Mesothelial cell of epicardium (in vitro differentiated cells): Measurements from ENCODE around the gene FLAD1. TPM values are rescaled to one million over a fixed set of nuclear protein-coding genes. Genes with fewer than 3 reads are reported as not detected.

Experiments
- DNase-seq, 2 experiments: peaks; one replicate each; pipeline ENCODE4 v3.0.0; 2021; ENCODE audit warnings: low spot score in 2 of 2; ENCODE audit not compliant: unreplicated experiment in 2 of 2
- H3K27ac Mint-ChIP-seq: 2 replicates; pipeline ENCODE4 v1.8.0; 2021; ENCODE audit warnings: mixed read lengths
- H3K27me3 Mint-ChIP-seq: 2 replicates; pipeline ENCODE4 v1.8.0; 2021; ENCODE audit warnings: low read depth, mixed read lengths
- H3K36me3 Mint-ChIP-seq: 2 replicates; pipeline ENCODE4 v1.8.0; 2021; ENCODE audit warnings: mixed read lengths
- H3K4me1 Mint-ChIP-seq: 2 replicates; pipeline ENCODE4 v1.8.0; 2021; ENCODE audit warnings: mixed read lengths
- H3K4me3 Mint-ChIP-seq: 2 replicates; pipeline ENCODE4 v1.8.0; 2021; ENCODE audit warnings: mild to moderate bottlenecking, moderate library complexity, mixed read lengths
- H3K9me3 Mint-ChIP-seq: 2 replicates; pipeline ENCODE4 v1.8.0; 2021; ENCODE audit warnings: mixed read lengths
- CTCF ChIP-seq: fragments of 200-600 bp; sonication (generic); IDR thresholded peaks from one replicate; pipeline ENCODE4 v1.5.0; 2021; ENCODE audit warnings: antibody characterized with exemption; ENCODE audit not compliant: unreplicated experiment
- total RNA-seq: library from RNA; stranded (reverse); gene quantifications from 3 replicates; pipeline ENCODE4 v1.2.1, GENCODE V29; 2021

The FLAD1 gene
- total RNA-seq, 1 donor from 2014 or later: 48.3 TPM

GRCh38 chr1:155019377-155020245 lies 36.5 kb downstream of the FLAD1 start:
- Mint-ChIP-seq H3K27ac (peak overlapping the region; percentile 17), H3K27me3 (no peaks in the 10 kb centered on the region)

GRCh38 chr1:155022136-155022926 lies 39.2 kb downstream of the FLAD1 start:
- Mint-ChIP-seq H3K4me3 (no peak overlapping the region), H3K4me1 (peaks cover 14% of the 10 kb centered on the region), H3K27ac (no peak overlapping the region), H3K9me3 (no peaks in the 10 kb centered on the region), H3K27me3 (no peaks in the 10 kb centered on the region), H3K36me3 (no peaks in the 10 kb centered on the region)
- TF ChIP-seq CTCF: no peak
- DNase-seq: no peak

More at GRCh38 chr1:155019377-155020245, 36.5 kb downstream of the FLAD1 start:
- peaks cover 14% of the 10 kb centered on the region for H3K4me1 Mint-ChIP-seq
- H3K36me3 Mint-ChIP-seq: no peaks in the 10 kb centered on the region
- no peak for DNase-seq
- no peak overlapping the region for H3K4me3 Mint-ChIP-seq
- TF ChIP-seq CTCF: no peak
- no peaks in the 10 kb centered on the region for H3K9me3 Mint-ChIP-seq

- Mint-ChIP-seq H3K27ac (no peak overlapping the region), H3K4me1 (peaks cover 13% of the 10 kb centered on the region), H3K27me3 (no peaks in the 10 kb centered on the region), H3K9me3 (no peaks in the 10 kb centered on the region), H3K4me3 (no peak overlapping the region), H3K36me3 (no peaks in the 10 kb centered on the region)
- no peak for TF ChIP-seq CTCF
- DNase-seq: no peak
These were observed 39.7 kb downstream of the FLAD1 start for GRCh38 chr1:155022927-155023236.

- no peak for TF ChIP-seq CTCF
- H3K27ac Mint-ChIP-seq: no peak overlapping the region
These were observed 40.5 kb downstream of the FLAD1 start for GRCh38 chr1:155023627-155024026.

GRCh38 chr1:155024315-155024714 lies 41.2 kb downstream of the FLAD1 start:
- peaks cover 10% of the 10 kb centered on the region for H3K4me1 Mint-ChIP-seq
- no peaks in the 10 kb centered on the region for H3K27me3 Mint-ChIP-seq
- no peak for TF ChIP-seq CTCF
- no peak overlapping the region for H3K4me3 Mint-ChIP-seq
- H3K36me3 Mint-ChIP-seq: no peaks in the 10 kb centered on the region
- no peak for DNase-seq
- no peak overlapping the region for H3K27ac Mint-ChIP-seq
- H3K9me3 Mint-ChIP-seq: no peaks in the 10 kb centered on the region

More at GRCh38 chr1:155023627-155024026, 40.5 kb downstream of the FLAD1 start:
- Mint-ChIP-seq H3K4me1 (peaks cover 11% of the 10 kb centered on the region), H3K4me3 (no peak overlapping the region), H3K9me3 (no peaks in the 10 kb centered on the region), H3K27me3 (no peaks in the 10 kb centered on the region), H3K36me3 (no peaks in the 10 kb centered on the region)
- DNase-seq: no peak
